ENCODE data around the gene FASTK.

Gene FASTK

DNA sequence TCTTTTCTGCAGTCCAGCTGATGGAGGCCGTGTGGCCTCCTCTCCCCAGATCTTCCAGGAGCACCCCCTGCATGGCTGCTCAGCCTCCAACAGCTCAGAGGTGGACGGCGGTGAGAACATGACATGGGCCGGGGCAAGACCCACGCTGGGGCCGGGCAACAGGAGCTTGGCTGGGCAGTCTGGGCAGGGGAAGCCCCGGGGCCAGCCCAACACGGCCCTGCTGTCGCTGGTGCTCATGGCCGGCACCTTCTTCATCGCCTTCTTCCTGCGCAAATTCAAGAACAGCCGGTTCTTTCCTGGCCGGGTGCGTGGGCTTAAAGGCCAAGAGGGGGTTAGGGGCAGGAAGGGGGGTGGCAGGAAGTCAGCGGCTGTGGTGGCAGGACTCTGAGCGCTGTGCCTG lies 6.6 kb downstream of the FASTK start:
- Histone ChIP-seq H4K20me1 (ENCODE audit: insufficient read depth, low read length, poor library complexity, severe bottlenecking) (peaks cover under 1% of the 10 kb centered on the region), H3K9me2 (replicated peaks; ENCODE audit: low read depth, low read length) (no peaks in the 10 kb centered on the region), H3K79me2 (ENCODE audit: insufficient read depth, low read length) (peaks cover 2% of the 10 kb centered on the region; the same call in 1 of the 2 replicates), H2AFZ (ENCODE audit: low read length) (no peak overlapping the region), H3K4me2 (ENCODE audit: low read depth, low read length, poor library complexity, severe bottlenecking) (no peak overlapping the region), H3K4me1 (ENCODE audit: insufficient read depth, low read length, poor library complexity, severe bottlenecking) (peaks cover 8% of the 10 kb centered on the region), H3K27me3 (ENCODE audit: insufficient read depth, low read length, poor library complexity, severe bottlenecking) (no peaks in the 10 kb centered on the region), H3F3A (ENCODE audit: low read depth) (0 out of 2 replicates have a peak, but pooled peaks cover 5% of the 10 kb centered on the region), H3K9me3 (ENCODE audit: insufficient read depth, low read depth, low read length) (no peaks in the 10 kb centered on the region), H3K4me3 (ENCODE audit: low read length, poor library complexity, severe bottlenecking) (no peak overlapping the region), H3K9ac (ENCODE audit: low read depth, low read length, poor library complexity, severe bottlenecking) (no peak overlapping the region), H3K36me3 (ENCODE audit: insufficient read depth, low read length) (peaks cover 59% of the 10 kb centered on the region; the same call in 1 of the 2 replicates)
- TF ChIP-seq, protein P1, sequence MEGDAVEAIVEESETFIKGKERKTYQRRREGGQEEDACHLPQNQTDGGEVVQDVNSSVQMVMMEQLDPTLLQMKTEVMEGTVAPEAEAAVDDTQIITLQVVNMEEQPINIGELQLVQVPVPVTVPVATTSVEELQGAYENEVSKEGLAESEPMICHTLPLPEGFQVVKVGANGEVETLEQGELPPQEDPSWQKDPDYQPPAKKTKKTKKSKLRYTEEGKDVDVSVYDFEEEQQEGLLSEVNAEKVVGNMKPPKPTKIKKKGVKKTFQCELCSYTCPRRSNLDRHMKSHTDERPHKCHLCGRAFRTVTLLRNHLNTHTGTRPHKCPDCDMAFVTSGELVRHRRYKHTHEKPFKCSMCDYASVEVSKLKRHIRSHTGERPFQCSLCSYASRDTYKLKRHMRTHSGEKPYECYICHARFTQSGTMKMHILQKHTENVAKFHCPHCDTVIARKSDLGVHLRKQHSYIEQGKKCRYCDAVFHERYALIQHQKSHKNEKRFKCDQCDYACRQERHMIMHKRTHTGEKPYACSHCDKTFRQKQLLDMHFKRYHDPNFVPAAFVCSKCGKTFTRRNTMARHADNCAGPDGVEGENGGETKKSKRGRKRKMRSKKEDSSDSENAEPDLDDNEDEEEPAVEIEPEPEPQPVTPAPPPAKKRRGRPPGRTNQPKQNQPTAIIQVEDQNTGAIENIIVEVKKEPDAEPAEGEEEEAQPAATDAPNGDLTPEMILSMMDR (conservative IDR thresholded peaks at IDR 0.05; ENCODE audit: low read length), result no peak
- TF ChIP-seq EZH2phosphoT487 (IDR thresholded peaks at IDR 0.05; ENCODE audit: borderline replicate concordance), result no peak

DNA sequence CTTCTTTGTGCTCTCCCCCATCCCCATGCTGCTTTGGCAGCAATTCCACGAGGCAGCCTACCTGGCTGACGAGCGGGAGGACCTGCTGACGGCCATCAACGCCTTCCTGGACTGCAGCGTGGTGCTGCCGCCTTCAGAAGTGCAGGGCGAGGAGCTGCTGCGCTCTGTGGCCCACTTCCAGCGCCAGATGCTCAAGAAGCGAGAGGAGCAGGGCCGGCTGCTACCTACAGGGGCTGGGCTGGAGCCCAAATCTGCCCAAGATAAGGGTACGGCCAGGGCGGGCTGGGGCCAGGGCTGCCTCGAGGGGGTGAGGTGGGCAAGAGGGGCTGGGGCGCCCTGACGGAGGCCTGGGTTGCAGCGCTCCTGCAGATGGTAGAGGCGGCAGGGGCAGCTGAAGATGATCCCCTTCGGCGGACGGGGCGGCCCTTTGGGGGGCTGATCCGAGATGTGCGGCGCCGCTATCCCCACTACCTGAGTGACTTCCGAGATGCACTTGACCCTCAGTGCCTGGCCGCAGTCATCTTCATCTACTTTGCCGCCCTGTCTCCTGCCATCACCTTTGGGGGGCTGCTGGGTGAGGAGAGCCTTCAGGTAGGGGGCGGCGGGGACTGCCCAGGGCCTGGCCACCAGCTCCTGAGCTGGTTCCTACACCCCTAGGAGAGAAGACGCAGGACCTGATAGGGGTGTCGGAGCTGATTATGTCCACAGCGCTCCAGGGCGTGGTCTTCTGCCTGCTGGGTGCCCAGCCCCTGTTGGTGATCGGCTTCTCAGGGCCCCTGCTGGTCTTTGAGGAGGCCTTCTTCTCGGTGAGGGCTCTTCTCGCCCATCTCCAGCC lies 9.4 kb downstream of the FASTK start:
- H3K36me3 ChIP-seq (ENCODE audit: insufficient read depth, low read length), result peaks cover 76% of the 10 kb centered on the region; the same call in 1 of the 2 replicates
- H3F3A ChIP-seq (ENCODE audit: low read depth), result no peaks in the 10 kb centered on the region
- no peaks in the 10 kb centered on the region for H3K9me3 ChIP-seq (ENCODE audit: insufficient read depth, low read depth, low read length)
- no peak overlapping the region for H3K4me3 ChIP-seq (ENCODE audit: low read length, poor library complexity, severe bottlenecking)
- no peak overlapping the region for H3K4me2 ChIP-seq (ENCODE audit: low read depth, low read length, poor library complexity, severe bottlenecking)
- no peaks in the 10 kb centered on the region for H3K27me3 ChIP-seq (ENCODE audit: insufficient read depth, low read length, poor library complexity, severe bottlenecking)
- H3K4me1 ChIP-seq (ENCODE audit: insufficient read depth, low read length, poor library complexity, severe bottlenecking), result no peaks in the 10 kb centered on the region
- no peak overlapping the region for H3K9ac ChIP-seq (ENCODE audit: low read depth, low read length, poor library complexity, severe bottlenecking)
- H3K9me2 ChIP-seq (replicated peaks; ENCODE audit: low read depth, low read length), result no peaks in the 10 kb centered on the region
- H4K20me1 ChIP-seq (ENCODE audit: insufficient read depth, low read length, poor library complexity, severe bottlenecking), result no peaks in the 10 kb centered on the region
- H2AFZ ChIP-seq (ENCODE audit: low read length), result no peak overlapping the region
- TF ChIP-seq, protein P1 (conservative IDR thresholded peaks at IDR 0.05; ENCODE audit: low read length), result no peak
- no peak for TF ChIP-seq EZH2phosphoT487 (IDR thresholded peaks at IDR 0.05; ENCODE audit: borderline replicate concordance)
- no peaks in the 10 kb centered on the region for H3K79me2 ChIP-seq (ENCODE audit: insufficient read depth, low read length)

DNA sequence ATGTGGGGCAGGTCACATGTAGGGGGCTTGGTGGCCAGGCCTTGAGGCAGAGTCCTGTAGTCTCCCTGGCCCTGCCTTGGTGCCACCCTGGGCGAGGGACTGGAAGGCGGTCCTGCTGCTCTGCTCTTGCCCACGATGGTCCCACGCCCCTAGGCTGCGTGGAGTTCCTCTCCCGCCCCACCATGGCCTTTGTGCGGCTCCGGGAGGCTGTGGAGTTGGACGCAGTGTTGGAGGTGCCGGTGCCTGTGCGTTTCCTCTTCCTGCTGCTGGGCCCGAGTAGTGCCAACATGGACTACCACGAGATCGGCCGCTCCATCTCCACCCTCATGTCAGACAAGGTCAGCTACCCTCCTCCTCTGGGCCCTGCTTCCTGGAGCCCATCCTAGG lies 10.0 kb downstream of the FASTK start:
- no peaks in the 10 kb centered on the region for H3K27me3 ChIP-seq (ENCODE audit: insufficient read depth, low read length, poor library complexity, severe bottlenecking)
- H3K9ac ChIP-seq (ENCODE audit: low read depth, low read length, poor library complexity, severe bottlenecking), result no peak overlapping the region
- no peak for TF ChIP-seq EZH2phosphoT487 (IDR thresholded peaks at IDR 0.05; ENCODE audit: borderline replicate concordance)
- TF ChIP-seq, protein P1 (conservative IDR thresholded peaks at IDR 0.05; ENCODE audit: low read length), result no peak
- peaks cover 70% of the 10 kb centered on the region; the same call in 1 of the 2 replicates for H3K36me3 ChIP-seq (ENCODE audit: insufficient read depth, low read length)
- no peak overlapping the region for H2AFZ ChIP-seq (ENCODE audit: low read length)
- no peak overlapping the region for H3K4me2 ChIP-seq (ENCODE audit: low read depth, low read length, poor library complexity, severe bottlenecking)
- H3K4me3 ChIP-seq (ENCODE audit: low read length, poor library complexity, severe bottlenecking), result no peak overlapping the region
- no peaks in the 10 kb centered on the region for H4K20me1 ChIP-seq (ENCODE audit: insufficient read depth, low read length, poor library complexity, severe bottlenecking)
- no peaks in the 10 kb centered on the region for H3K79me2 ChIP-seq (ENCODE audit: insufficient read depth, low read length)
- H3K9me3 ChIP-seq (ENCODE audit: insufficient read depth, low read depth, low read length), result no peaks in the 10 kb centered on the region
- H3K4me1 ChIP-seq (ENCODE audit: insufficient read depth, low read length, poor library complexity, severe bottlenecking), result no peaks in the 10 kb centered on the region
- H3F3A ChIP-seq (ENCODE audit: low read depth), result no peaks in the 10 kb centered on the region
- H3K9me2 ChIP-seq (replicated peaks; ENCODE audit: low read depth, low read length), result no peaks in the 10 kb centered on the region

All from Loucy (cell line).